Measurements from ENCODE around the gene TWF2. TPM values are rescaled to one million over a fixed set of nuclear protein-coding genes. Genes with fewer than 3 reads are reported as not detected.

TWF2 gene
- total RNA-seq, 1 experiment from 2014 or later: 44.8 TPM

DNA sequence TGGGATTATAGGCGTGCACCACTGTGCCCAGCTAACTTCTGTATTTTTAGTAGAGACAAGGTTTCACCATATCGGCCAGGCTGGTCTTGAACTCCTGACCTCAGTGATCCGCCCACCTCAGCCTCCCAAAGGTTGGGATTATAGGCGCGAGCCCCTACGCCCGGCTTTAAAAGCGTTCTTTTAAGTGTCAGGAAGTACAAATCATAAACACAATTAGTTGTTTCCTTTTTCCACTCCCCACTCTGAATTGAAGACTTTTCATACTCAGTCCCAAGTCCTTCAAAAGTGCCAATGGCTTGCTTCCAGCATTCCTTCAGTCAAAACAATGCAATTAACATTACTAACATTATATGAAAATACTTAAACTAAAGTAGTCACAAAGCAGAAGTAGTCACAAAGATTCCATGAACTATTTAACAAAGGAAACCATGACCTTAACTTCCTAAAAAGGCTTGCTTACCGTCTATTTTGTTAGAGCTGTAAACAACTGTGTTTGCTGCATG, 31.3 kb upstream of the TWF2 start:
- Histone ChIP-seq H3K4ac (ENCODE audit: low read depth, low read length) (no peak overlapping the region), H2BK20ac (ENCODE audit: low read depth, low read length, poor library complexity, severe bottlenecking) (no peak overlapping the region), H2AFZ (ENCODE audit: low read length) (no peak overlapping the region), H3K56ac (ENCODE audit: insufficient read length, low read depth, low read length) (no peak overlapping the region), H3K27me3 (ENCODE audit: insufficient read depth, low read length) (no peaks in the 10 kb centered on the region), H4K20me1 (ENCODE audit: control insufficient read depth, insufficient read depth, insufficient read length) (no peaks in the 10 kb centered on the region), H2AK5ac (ENCODE audit: insufficient read length, low read length) (no peak overlapping the region), H4K91ac (ENCODE audit: insufficient read length, low read depth, low read length) (no peak overlapping the region), H4K8ac (replicated peaks; ENCODE audit: insufficient read length, low read depth, low read length) (no peak overlapping the region), H2BK12ac (ENCODE audit: insufficient read length, low read depth, low read length) (no peak overlapping the region), H3T11ph (ENCODE audit: low read length) (no peak overlapping the region), H3K27ac (ENCODE audit: insufficient read length, low read depth, low read length) (no peak overlapping the region), H2BK120ac (ENCODE audit: low read depth, low read length, poor library complexity, severe bottlenecking) (no peak overlapping the region), H3K9ac (ENCODE audit: extremely low read depth, insufficient read length, low read length) (no peak overlapping the region), H2BK5ac (ENCODE audit: insufficient read length, low read length) (no peak overlapping the region), H3K9me3 (ENCODE audit: control insufficient read depth, low read depth, low read length) (no peaks in the 10 kb centered on the region), H2BK15ac (ENCODE audit: low read depth, low read length) (no peak overlapping the region), H3K79me2 (ENCODE audit: insufficient read depth, low read length) (peaks cover 40% of the 10 kb centered on the region; the same call in 1 of the 2 replicates), H3K14ac (ENCODE audit: insufficient read depth, low read length) (no peak overlapping the region), H4K5ac (ENCODE audit: insufficient read length, low read depth, low read length) (no peak overlapping the region), H3K18ac (ENCODE audit: insufficient read length, low read depth, low read length) (no peak overlapping the region), H3K79me1 (ENCODE audit: insufficient read depth, low read depth, low read length, poor library complexity, severe bottlenecking) (peaks cover 7% of the 10 kb centered on the region), H3K4me1 (ENCODE audit: insufficient read depth, low read length) (no peaks in the 10 kb centered on the region), H3K23ac (ENCODE audit: insufficient read length, low read depth, low read length) (no peak overlapping the region), H3K23me2 (ENCODE audit: insufficient read length, low read depth, low read length, poor library complexity, severe bottlenecking) (no peaks in the 10 kb centered on the region), H3K4me2 (ENCODE audit: insufficient read depth, insufficient read length, low read length) (no peak overlapping the region)
- H3K4me3 Mint-ChIP-seq: no peak overlapping the region
- H3K27me3 Mint-ChIP-seq (ENCODE audit: low read depth): no peaks in the 10 kb centered on the region
- DNase-seq: no peak
- peaks cover 5 to 7% of the 10 kb centered on the region in 2 experiments for H3K4me1 Mint-ChIP-seq
- TF ChIP-seq, protein P1, sequence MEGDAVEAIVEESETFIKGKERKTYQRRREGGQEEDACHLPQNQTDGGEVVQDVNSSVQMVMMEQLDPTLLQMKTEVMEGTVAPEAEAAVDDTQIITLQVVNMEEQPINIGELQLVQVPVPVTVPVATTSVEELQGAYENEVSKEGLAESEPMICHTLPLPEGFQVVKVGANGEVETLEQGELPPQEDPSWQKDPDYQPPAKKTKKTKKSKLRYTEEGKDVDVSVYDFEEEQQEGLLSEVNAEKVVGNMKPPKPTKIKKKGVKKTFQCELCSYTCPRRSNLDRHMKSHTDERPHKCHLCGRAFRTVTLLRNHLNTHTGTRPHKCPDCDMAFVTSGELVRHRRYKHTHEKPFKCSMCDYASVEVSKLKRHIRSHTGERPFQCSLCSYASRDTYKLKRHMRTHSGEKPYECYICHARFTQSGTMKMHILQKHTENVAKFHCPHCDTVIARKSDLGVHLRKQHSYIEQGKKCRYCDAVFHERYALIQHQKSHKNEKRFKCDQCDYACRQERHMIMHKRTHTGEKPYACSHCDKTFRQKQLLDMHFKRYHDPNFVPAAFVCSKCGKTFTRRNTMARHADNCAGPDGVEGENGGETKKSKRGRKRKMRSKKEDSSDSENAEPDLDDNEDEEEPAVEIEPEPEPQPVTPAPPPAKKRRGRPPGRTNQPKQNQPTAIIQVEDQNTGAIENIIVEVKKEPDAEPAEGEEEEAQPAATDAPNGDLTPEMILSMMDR (conservative IDR thresholded peaks at IDR 0.05): no peak
- H3K36me3 Mint-ChIP-seq (ENCODE audit: insufficient read depth in 1 of 3, low read depth in 3 of 3): peaks cover 39 to 83% (median 75%) of the 10 kb centered on the region in 3 experiments; a peak in 6 of 7 replicates
- H3K27ac Mint-ChIP-seq: no peak overlapping the region
- no CpG with 5 or more reads among the region's 9 CpGs for WGBS (ENCODE audit: extremely low coverage, insufficient read length, low lambda C conversion rate)
- H3K9me3 Mint-ChIP-seq: no peaks in the 10 kb centered on the region
